AG04450 (cell line): ENCODE data around the gene UNK. TPM values are rescaled to one million over a fixed set of nuclear protein-coding genes. Genes with fewer than 3 reads are reported as not detected.

Experiments
- CTCF ChIA-PET: fragments of 300-600, 350-600 bp; formaldehyde crosslinking; extraction: SDS; loops from one replicate; lab custom pipeline; 2022; ENCODE audit warnings: antibody characterized with exemption, inconsistent platforms; lab: Charles Lee
- POLR2A ChIA-PET: fragments of 350-600 bp; formaldehyde crosslinking; extraction: SDS; loops from one replicate; lab custom pipeline; 2021; ENCODE audit warnings: antibody characterized with exemption, inconsistent platforms; lab: Yijun Ruan, JAX
- DNase-seq: peaks from one replicate; pipeline ENCODE4 v3.0.0-alpha.2; 2011; ENCODE audit warnings: low read depth, low spot score
- H3K27ac ChIP-seq: one replicate; pipeline ENCODE4 v1.5.1; 2012; ENCODE audit warnings: low read depth, low read length, control low read depth
- H3K27me3 ChIP-seq: one replicate; pipeline ENCODE4 v1.6.0; 2012; ENCODE audit warnings: low read length; ENCODE audit not compliant: control insufficient read depth, insufficient read depth
- H3K4me3 ChIP-seq: 2 replicates; pipeline ENCODE4 v1.5.1; 2011; ENCODE audit warnings: mild to moderate bottlenecking, low read depth, low read length, control low read depth
- H3K9me3 ChIP-seq: 2 replicates; pipeline ENCODE4 v1.5.1; 2012; ENCODE audit warnings: low read length; ENCODE audit not compliant: control insufficient read depth, insufficient read depth
- CTCF ChIP-seq: IDR thresholded peaks from 2 replicates; pipeline ENCODE4 v1.5.1; 2011; ENCODE audit warnings: low read depth, low read length, control low read depth, inconsistent platforms
- polyA plus RNA-seq: library from polyadenylated mRNA; depleted of rRNA; stranded (reverse); fragments of >200 nt; gene quantifications from 2 replicates; pipeline ENCODE4 v1.2.3, GENCODE V29; 2011

UNK gene
- polyA plus RNA-seq, 1 experiment, result 11.4 TPM

DNA sequence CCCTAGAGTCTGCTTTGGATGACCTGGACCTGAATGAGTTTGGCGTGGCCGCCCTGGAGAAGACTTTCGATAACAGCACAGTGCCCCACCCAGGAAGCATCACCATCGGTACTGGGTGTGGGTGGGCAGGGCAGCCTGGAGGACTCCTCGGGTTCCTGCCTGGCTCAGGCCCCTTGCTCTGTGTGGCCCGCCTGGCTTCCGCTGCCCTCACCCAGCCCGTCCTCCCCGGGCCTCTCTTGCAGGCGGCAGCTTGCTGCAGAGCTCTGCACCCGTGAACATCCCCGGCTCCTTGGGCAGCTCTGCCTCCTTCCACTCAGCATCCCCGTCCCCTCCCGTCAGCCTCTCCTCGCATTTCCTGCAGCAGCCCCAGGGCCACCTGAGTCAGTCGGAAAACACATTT lies 35.1 kb downstream of the UNK start:
- CTCF ChIA-PET, result no interaction called here
- H3K27ac ChIP-seq, result no peak overlapping the region
- no peak for TF ChIP-seq CTCF
- DNase-seq, result no peak
- H3K4me3 ChIP-seq, result no peak overlapping the region
- no peaks in the 10 kb centered on the region for H3K27me3 ChIP-seq
- POLR2A ChIA-PET, result no interaction called here
- H3K9me3 ChIP-seq, result no peaks in the 10 kb centered on the region

DNA sequence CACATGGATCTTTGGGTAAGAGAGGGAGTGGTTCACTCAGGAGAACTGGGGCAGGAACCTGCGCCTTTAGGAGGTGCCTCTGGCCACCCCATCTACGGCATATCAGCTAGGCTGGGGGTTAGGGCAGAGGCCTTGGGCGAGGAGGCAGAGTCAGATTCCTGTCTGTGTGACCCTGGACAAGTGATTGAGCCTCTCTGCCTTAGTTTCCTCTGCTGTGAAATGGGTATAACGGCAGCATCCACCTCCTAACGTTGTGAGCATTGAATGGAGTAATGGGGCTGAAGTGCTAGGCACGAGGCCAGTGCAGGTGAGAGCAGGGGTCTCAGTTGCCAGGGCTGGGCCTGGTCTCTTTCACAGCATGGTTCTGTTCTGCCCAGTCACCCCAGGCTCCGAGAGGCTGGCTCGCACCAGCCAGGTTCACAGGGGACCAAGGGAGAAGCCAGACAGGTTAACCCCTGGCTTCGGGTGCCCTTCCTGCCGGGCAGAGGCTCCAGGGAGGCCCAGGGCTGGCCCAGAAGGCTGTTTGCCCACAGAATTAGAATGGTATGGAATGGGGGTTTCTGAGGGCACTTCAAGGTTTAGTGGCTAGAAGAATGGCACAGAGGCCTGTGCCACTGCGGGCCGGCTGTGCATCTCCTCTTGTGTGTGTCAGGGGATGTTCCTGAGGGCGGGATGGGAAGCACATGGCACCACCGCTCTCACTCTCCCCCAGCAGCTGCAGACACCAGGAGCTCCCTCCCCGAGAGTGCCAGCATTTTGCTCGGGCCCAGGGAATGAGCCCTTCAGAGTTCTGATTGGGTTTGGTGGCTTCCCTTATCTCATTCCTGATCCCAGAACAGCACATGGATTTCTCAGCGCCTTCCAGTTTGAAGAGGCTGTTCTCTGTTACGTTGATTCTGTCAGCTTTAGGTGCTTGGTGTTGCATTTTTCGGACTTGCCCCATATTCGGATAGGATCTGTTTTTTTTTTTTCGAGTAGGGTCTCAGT lies 35.8 kb downstream of the UNK start:
- DNase-seq, result no peak
- POLR2A ChIA-PET, result no interaction called here
- CTCF ChIA-PET, result interaction anchor here (0.8 to 1.1 kb wide), 2 partner anchors 10 to 186 kb away, joined by 3 read pairs; no protein-coding TSS in a partner anchor
- Histone ChIP-seq H3K27me3 (no peaks in the 10 kb centered on the region), H3K9me3 (no peaks in the 10 kb centered on the region), H3K27ac (no peak overlapping the region), H3K4me3 (no peak overlapping the region)
- no peak for TF ChIP-seq CTCF

DNA sequence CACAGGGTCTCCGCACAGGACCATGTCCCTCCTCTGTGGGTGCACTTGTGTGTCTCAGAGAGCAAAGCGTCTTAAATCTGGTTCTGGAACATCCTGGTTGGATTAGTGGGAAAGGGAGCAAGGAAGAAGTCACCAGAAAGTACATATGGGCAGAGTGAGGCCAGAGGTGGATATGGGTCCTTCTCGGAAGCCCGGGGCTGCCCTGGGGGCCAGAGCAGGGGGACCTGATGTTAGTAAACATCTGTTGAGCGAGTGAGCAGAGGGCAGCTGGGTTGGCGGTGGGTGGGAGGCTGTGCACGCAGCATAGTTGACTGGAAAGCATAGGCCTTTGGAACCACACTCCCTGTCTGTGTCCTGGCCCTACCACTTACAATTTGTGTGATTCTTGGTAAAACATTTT lies 36.9 kb downstream of the UNK start:
- H3K27me3 ChIP-seq, result no peaks in the 10 kb centered on the region
- no peak overlapping the region for H3K4me3 ChIP-seq
- no peak overlapping the region for H3K27ac ChIP-seq
- DNase-seq, result no peak
- no peak for TF ChIP-seq CTCF
- CTCF ChIA-PET, result interaction anchor here (0.8 to 1.1 kb wide), 2 partner anchors 9 to 188 kb away, joined by 3 read pairs; no protein-coding TSS in a partner anchor
- POLR2A ChIA-PET, result interaction anchor here (1.8 kb wide), 1 partner anchor 41 kb away, joined by 5 read pairs; no protein-coding TSS in a partner anchor
- H3K9me3 ChIP-seq, result no peaks in the 10 kb centered on the region

GRCh38 chr17:75822119-75822799 lies 37.7 kb downstream of the UNK start:
- no peak for DNase-seq
- Histone ChIP-seq H3K27ac (no peak overlapping the region), H3K27me3 (no peaks in the 10 kb centered on the region), H3K4me3 (no peak overlapping the region), H3K9me3 (no peaks in the 10 kb centered on the region)
- POLR2A ChIA-PET, result interaction anchor here (1.8 kb wide), 1 partner anchor 42 kb away, joined by 5 read pairs; no protein-coding TSS in a partner anchor
- CTCF ChIA-PET, result no interaction called here
- TF ChIP-seq CTCF, result no peak
